ENCODE measurements around the gene MACROD1.

DNA sequence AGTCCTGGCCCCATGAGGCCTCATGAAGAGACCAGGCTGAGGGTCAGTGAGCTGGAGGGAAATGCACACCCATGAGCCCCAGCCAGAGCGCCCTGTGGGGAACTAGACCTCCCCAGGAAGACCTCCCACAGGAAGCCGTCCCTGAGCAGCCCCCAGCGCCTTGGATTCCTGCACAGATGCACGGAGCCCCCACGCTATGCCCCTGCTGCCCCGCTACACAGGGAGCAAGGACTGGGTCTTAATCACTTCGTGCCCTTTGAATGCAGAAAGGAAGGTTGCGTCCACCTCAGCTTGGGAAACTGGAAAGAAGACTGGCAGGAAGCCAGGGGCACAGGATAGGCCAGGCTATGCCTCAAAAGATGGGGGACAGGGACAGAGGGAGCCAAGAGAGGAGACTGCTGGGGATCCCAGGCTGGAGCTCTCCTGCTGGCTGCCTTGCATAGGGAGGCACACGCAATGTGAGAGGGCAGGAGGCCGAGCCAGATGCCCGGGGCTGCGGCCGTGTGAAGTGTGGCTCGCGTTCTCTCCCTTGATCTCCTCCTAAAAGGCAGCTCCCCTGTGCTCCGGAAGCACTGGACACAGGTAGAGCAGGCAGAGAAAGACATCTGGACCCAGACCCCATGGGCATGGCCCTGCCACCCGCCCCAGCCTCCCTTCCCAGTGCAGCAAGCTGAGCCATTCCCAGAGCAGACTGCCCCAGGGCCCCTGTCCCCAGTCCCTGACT lies 32.8 kb downstream of the MACROD1 start:
- TF ChIP-seq, protein P1, sequence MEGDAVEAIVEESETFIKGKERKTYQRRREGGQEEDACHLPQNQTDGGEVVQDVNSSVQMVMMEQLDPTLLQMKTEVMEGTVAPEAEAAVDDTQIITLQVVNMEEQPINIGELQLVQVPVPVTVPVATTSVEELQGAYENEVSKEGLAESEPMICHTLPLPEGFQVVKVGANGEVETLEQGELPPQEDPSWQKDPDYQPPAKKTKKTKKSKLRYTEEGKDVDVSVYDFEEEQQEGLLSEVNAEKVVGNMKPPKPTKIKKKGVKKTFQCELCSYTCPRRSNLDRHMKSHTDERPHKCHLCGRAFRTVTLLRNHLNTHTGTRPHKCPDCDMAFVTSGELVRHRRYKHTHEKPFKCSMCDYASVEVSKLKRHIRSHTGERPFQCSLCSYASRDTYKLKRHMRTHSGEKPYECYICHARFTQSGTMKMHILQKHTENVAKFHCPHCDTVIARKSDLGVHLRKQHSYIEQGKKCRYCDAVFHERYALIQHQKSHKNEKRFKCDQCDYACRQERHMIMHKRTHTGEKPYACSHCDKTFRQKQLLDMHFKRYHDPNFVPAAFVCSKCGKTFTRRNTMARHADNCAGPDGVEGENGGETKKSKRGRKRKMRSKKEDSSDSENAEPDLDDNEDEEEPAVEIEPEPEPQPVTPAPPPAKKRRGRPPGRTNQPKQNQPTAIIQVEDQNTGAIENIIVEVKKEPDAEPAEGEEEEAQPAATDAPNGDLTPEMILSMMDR (IDR thresholded peaks at IDR 0.05): no peak
- TF ChIP-seq POLR2A (IDR thresholded peaks at IDR 0.05): no peak
- TF ChIP-seq POLR2AphosphoS5 (IDR thresholded peaks at IDR 0.05): no peak
- no peak for TF ChIP-seq EP300 (IDR thresholded peaks at IDR 0.05)
